COLO668 (cell line): ENCODE measurements around the gene SORCS2.
"Not testable (repeated sequence)": the region's sequence is repeated elsewhere in the genome, so short reads cannot be mapped to it uniquely, and the experiment has no call there.

Experiments
- DNase-seq: peaks from one replicate; lab custom pipeline; 2025; ENCODE audit not compliant: unreplicated experiment; lab: John Stamatoyannopoulos, UW

SORCS2 gene

DNA sequence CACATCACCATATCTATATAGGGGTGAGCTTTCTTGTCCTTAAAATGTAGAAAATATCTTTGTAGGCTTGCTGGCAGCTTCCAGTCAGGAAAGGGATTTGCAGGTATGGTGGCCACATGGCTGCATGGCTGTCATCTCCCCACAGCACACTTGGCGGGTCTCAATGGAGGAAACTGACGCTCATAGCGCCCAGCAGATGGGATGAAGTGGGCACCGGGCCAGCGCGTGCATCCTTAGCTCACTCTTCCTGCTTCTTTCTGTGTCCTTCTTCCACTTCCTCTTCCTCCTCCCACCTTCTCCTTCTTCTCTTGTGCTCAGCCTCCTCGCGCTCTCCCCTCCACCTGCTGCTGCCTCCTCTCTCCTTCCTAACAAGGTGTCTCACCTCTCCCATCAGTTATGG is 398.6 kb downstream of the SORCS2 start:
- no peak for DNase-seq

DNA sequence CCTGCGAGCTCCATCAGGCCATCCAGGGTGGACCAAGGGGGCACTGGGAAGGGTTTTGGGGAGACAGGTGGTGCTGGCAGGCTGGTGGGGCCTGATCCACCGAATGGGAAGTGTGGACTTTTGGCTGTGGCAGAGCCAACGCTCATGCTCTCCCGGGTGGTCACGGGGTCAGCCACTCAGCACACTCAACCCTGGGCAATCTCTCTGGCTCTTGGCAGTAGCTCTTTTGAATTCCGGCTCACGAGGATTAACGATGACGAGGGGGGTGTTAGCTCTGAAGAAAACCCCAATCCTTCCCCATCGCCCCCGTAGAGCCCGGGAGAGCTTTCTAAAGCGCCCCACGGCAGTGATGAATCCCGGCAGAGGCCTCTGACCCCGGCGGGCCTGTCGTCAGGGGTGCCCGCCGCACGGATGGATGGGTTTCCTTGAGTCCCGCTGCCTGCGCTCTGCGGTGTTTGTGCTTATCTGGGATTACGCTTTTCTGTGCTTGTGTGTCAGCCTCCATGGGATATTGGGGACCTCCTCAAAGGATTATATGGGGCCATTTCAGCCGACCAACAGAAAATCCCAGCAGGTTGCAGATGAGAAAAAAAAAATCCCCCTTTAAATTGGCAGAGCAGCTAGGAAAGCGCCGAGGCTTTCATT is 399.2 kb downstream of the SORCS2 start:
- DNase-seq: no peak

DNA sequence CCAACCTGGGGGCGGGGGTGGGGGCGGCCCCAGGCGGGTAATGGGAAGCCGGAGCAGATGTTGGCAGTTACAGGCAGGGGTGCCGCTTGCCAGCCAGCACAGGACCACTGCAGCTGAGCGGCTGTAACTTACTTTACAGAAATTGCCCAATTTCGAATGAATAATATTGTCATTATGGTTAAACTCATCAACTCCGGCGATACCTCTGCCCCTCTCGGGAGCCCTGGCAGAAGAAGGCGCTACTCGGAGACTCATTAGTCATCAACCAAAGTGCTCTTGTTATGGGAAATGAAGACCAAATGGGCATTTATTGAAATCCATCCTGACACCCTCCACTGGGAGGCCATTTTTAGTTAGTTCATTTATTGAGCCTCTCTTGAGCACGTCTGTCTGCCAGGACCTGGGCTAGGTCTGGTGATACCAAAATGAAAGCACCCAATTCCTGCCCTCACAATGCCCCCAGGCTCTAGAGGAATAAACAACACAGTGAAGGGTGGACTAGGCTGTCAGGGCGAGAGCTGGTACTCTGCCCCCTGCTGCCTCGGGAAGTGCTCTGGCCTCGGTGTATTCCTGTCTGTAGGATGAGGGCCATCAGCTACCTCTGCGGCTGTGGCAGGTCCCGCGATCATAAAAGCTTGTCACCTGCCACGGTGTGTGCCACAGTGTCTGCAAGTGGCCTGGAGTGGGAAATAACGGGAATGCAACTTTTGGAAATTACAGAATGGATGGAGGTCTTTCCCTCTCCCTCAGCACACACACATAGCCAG is 401.5 kb downstream of the SORCS2 start:
- DNase-seq: no peak

DNA sequence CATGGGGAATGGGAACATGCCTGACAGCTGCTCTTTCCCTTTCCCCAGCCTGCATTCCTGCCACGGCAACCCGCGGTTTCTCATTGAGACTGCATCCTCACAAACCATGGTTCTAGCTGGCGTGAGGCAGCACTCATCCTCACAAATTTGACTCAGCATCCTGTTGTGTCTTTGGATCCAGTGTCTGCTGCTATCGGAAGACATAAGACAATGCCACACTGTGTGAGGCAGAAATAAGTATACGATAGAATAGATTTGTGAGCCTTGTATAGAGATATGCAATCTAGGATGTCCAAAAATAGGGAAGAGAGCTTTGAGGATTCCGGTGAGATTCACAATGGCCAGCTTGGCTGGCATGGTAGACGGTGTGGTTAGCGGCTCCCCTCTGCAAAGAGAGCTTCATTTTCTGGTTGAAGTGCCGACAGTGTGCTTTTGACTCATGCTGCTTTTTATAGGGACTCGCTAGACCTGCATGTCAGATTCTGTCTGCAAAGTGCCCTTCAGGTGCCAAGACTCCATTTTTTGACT is 403.7 kb downstream of the SORCS2 start:
- DNase-seq: no peak

DNA sequence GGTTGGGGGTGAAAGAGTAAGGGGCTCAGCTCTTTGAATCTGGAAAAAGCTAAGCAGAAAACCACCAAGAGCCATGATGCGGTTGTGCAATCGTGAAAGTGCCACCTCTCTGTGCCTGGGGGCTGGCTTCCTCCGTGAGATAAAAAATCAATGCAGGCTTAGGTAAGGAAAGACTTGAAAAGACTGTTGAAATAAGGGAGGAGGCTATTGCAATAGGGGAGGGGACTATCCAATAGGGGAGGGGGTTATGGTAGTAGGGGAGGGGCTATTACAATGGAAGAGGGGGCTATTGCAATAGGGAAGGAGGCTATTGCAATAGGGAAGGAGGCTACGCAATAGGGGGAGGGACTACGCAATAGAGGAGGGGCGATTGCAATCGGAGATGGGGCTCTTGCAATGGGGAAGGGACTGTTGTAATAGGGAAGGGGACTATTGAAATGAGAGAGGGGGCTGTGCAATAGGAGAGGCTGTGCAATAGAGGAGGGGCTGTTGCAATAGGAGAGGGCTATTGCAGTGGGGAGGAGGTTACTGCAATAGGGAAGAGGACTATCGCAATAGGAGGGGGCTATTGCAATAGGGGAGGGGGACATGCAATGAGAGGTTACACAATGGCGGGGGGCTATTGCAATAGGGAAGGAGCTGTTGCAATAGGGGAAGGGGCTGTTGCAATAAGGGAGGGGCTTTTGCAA is 404.7 kb downstream of the SORCS2 start:
- DNase-seq: no peak

DNA sequence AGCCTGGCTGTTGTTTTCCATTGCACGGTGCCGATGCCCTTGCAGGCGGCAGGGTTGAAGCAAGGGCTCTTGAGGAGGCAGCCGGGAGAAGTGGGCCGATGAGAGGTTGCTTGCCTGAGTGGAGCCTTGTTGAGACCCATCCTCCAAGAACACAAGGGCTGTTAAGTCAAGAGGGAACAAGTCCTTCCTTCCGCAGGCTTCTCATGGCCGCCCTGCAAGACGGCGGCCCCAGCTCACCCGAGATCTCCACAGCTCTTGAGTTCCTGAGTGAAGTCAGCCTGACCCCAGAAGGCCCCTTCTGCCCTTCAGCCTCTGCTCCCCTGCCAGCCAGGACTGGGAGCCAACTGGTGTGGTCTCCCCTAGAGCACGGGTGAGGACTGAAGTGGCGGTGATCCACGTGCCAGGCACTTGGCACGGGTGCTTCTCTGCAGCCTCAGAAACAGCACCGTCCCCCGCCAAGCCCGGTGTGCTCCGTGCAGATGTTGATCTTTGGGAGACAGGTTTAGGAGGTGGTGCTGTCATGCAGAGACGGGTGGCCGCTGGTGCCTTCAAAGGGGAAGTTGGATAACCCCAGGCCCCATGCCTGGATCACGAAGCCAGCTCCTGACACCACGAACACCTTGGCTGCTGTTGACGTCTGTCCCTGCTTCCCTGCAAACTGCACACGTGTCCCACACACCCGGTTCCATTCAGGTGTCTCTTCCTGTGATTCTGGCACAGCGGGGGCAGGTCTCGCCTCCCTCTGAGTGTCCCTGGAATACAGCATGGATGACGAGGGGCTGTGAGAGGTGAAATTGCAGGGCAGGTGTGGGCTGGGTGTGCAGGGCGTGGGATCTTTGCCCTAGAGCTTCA is 406.8 kb downstream of the SORCS2 start:
- no peak for DNase-seq

DNA sequence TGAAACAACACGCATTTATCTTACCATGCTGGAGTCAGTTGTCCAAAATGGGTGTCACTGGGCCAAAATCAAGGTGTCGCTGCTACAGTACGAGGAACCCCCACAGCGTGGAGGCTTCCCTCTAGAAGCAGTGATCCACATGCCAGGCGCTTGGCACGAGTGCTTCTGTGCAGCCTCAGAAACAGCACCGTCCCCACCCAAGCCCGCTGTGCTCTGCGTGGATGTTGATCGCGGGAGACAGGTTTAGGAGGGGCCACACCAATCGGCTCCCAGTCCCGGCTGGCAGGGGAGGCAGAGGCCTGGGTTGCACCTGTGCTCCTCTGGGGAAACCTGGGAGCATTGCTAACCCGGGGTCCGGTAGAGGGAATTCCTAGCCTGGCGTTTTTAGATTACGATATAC is 407.9 kb downstream of the SORCS2 start:
- DNase-seq: no peak

DNA sequence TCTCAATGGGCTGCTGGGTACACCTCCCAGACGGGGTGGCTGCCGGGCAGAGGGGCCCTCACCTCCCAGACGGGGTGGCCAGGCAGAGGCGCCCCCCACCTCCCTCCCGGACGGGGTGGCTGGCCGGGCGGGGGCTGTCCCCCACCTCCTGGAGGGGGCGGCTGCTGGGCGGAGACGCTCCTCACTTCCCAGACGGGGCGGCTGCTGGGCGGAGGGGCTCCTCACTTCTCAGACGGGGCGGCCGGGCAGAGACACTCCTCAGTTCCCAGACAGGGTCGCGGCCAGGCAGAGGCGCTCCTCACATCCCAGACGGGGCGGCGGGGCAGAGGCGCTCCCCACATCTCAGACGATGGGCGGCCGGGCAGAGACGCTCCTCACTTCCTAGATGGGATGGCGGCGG is 409.8 kb downstream of the SORCS2 start:
- DNase-seq: not testable (repeated sequence)

DNA sequence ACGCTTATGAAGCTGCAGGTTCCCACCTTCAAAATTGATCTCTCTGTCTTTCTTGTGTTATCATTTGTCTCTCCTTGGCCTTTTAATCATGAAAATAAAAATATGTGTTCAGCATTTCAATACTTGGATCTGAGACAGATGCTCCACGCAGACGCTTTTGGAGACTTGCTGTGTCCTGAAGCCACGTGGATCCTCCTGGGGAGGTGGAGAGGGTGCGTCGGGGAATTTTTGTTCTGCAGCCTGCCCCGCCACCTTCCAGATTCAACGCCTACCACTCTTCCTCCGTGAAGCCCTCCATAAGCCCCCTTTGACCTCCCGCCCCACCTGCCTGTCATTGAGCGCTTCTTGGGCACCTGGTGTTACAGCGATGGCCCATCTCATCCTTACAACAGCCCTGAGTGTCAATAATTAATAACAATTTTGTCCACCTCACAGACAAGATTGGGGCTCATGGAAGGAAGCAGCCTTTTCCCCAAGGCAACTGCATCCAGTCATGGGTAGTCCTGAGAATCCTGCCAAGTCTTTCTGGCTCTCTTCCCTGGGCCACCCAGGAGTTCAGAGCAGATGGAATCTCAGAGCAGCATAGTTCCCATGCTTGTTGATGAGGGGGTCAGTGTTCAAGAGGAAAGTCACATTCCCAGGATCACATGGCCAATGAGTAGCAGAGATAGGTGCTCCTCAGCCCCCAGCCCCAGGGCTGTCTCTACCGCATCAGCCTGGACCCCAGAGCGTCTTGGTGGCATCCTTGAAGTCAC is 415.0 kb downstream of the SORCS2 start:
- no peak for DNase-seq

DNA sequence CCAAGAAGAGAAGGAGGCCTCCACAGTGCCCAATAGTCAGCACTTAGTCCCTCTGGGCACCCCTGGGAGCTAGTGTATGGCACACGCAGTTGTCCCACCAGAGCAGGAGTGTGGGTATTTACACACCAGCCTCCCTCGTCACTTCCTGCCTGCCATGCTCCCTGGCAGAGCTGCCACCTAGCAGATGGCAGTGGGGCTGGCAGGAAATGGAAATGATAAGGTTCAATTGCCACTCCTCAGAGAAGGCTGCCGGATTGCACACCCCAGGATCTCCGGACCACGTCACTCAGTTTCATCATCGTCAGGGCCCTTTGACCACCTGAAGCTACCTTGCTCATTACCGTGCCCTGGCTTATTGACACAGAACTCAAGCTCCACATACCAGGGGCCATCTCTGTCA is 415.7 kb downstream of the SORCS2 start:
- no peak for DNase-seq

DNA sequence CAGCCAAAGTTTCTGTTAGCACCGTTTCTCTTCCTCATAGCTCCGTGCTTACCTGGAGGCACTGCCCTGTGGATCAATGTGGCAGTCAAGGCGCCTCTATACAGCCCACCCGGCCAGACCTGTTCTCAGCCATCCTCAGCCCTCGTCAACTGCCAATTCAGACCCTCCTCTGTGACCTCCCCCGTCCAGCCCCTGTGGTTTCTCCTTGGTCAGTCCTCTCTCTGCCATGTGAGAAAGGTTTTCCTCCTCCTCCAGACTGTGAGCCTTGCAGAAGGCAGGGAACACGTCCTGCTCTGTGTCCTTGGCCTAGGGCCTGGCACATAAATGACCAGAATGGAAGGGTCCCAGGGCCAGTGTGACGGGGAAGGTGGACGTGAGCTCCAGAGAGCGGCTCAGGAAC is 417.0 kb downstream of the SORCS2 start:
- DNase-seq: no peak

DNA sequence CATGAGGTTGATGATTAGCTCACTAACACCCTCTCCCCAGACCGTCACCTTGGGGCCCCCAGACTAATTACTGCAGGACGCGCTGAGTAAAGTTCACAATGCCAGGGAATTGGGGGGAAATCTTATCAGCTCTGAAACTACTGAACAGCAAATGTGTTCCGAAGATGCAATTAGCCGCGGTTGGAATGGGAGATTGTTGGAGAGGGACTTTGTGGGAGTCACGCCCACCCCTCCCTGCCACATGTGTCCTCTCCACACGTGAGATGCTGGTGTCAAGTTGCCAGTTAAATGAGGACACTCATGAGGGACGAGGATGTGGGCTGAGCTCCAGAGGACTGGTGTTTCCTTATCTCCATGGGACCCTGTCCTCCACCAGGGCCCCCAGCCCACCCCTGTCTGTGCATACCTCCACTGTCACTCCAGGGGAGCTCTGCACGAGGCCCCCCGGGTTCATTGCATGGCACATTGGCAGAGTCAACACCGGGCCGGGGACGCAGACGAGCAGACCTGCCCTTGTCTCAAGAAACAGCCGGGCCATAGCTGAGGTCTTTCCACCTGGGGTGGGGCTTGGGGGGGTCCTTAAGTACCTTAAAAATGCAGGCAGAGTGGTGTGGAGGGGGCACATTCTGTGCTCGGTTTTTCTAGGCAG is 417.8 kb downstream of the SORCS2 start:
- DNase-seq: no peak

DNA sequence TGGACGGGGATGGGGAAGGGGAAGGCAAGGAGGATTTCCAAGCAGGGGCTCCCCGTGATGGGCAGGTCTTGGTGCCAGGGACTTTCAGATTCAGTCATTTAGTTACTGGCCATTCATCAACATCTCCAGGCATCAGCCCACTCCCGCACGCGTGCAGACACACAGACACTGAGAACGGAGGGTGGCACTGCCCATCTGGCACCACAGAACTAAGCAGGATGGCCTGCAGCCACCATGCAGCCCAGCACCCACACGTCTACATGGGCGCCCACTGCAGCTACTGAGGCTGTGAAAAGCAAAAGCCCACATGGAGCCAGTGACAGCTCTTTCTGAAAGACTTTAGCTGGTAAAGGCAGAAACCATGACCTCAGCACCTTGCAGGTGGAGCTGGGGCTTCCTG is 418.5 kb downstream of the SORCS2 start:
- DNase-seq: no peak

DNA sequence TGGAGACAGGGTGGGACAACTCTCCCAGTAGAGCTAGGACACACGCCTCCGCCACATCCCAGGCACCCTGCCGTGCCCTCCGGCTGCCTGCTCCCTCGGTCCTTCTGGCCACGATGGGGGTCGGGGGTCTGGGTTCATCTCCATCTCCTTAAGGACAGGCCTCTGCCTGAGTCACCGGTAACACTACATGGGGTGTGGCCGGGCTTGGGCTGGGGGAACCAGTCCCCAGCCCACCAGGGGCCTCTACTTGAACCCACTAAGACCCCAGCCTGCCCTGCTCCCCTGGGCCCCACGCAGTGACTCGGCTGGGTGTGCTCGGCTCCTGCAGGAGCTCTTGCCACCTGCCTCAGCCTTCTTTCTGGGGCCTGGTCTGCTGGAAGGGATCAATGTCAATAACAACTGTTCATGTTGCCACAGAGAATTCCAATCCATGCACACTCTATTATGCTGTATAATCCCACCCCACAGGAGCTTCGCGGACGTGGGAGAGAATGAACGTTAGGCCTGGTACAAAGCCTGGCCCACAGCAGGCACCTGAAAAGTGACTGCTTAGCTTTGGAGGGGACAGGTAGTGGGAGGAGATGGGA is 420.1 kb downstream of the SORCS2 start:
- DNase-seq: no peak

DNA sequence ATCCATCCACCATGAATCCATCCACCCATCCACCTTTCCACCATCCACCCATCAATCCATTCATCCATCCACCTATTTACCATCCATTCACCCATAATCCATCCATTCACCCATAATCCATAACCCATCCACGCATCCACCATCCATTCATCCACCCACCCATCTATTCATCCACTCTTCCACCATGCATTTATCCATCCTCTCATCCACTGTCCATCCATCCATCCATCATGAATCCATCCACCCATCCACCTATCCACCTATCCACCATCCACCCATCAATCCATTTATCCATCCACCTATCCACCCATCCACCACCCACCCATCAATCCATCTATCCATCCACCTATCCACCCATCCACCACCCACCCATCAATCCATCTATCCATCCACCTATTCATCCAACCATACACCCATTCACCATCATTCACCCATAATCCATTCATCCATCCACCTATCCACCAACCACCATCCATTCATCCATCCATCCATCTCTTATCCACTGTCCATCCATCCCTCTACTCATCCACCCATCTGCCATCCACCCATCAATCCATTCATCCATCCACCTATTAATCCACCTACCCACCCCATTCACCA is 422.1 kb downstream of the SORCS2 start:
- no peak for DNase-seq

DNA sequence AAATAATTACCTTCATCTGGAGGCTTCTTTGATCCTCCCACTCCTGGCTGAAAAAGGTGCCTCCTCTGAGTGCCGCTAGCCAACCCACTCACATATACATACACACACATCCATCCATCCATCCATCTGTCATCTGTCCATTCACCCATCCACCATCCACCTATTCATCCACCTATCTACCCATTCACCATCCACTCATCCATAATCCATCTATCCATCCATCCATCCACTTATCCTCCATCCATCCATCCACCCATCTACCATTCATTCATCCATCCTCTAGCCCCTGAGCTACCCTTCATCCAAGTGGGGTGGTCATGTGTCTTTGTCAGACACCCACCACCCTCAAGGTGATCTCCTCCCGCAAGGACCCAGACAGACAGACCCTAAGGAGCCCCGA is 423.9 kb downstream of the SORCS2 start:
- no peak for DNase-seq

DNA sequence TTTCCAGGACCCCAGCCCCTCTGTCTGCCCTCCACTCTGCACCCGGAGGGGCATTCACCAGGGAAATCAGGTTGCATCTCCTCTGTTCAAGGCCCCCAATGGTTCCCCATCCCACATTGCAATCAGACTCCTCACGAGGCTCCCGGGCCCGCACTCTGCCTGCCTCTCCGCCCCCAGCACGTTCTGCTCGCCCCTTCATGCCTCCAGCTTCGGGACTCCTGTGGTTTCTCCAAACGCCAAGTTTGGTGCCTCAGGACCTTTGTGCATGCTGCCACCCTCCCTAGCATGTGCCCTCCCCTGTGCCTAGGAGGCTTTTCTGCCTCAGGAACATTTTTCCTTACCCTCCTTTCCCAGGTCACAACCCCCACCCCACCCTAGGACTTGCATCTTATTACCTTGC is 426.0 kb downstream of the SORCS2 start:
- no peak for DNase-seq

DNA sequence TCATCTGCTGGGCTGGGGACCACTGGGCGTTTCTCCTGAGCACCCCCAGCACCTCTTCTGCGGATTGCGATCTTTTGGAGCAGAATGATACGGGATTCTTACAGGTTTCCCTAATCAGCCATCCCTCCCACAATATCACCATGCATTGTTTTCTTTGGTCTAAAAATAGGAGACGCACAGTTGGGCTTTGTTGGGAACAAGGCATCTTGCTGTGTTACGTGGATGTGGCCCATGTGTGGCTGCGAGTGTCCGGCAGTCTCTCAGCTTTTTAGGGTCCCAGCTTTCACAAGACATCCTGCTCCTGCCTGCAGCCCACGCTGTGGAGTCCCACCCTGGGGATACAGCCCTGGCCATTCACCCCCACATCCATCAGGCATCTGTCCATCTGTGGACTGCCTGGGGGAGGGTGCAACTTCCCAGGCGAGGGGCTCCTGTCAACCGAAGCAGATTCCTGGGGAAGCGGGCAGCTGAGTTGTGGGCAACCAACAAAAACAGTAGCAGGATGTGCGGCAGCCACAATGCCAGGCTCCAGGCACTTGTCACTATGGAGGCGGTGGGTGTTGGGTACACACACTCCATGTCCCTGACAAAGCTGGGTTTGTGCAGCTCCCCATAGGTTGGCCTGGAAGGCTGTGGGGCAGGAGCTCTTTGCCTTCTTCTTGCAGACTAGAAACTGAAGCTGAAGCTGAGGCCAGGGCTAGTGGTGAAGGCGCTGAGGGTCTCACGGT is 427.9 kb downstream of the SORCS2 start:
- no peak for DNase-seq

DNA sequence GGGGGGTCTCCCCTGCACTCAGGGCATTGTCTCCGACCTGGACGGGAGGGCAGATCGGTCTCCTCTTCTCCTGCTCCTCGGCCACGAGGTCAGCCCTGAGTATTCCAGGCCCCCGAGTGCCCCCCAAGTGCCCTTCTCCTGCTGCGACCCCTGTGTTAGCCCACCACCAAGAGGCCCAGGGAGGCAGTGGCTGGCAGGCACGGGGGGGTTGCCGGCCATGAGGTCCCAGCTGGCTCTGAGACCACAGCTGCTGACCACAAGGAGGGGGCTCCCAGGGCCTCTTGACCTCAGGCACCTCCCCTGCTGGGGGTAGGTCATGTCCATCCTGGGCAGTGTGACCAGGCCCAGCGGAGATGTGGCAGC is 428.5 kb downstream of the SORCS2 start:
- DNase-seq: no peak
